Spinal cord (tissue), 10 donors: Measurements from ENCODE around the gene SYNM. TPM values are rescaled to one million over a fixed set of nuclear protein-coding genes. Genes with fewer than 3 reads are reported as not detected.

Experiments used
- DNase-seq, 6 donors: peaks; one replicate each; pipeline versions ENCODE4 v3.0.0 to v3.0.0-alpha.2; 2013 to 2015; ENCODE audit warnings: low spot score in 6 of 6, low read depth in 4 of 6
- H3K27ac ChIP-seq: one replicate; pipeline ENCODE4 v1.5.1; 2013; ENCODE audit warnings: low read depth, low read length, control low read depth
- H3K27me3 ChIP-seq: one replicate; pipeline ENCODE4 v1.6.1; 2013; ENCODE audit warnings: low read length; ENCODE audit not compliant: control insufficient read depth, insufficient read depth
- H3K36me3 ChIP-seq: one replicate; pipeline ENCODE4 v1.6.1; 2013; ENCODE audit warnings: low read length; ENCODE audit not compliant: control insufficient read depth, insufficient read depth
- H3K4me1 ChIP-seq: one replicate; pipeline ENCODE4 v1.6.1; 2013; ENCODE audit warnings: low read length; ENCODE audit not compliant: control insufficient read depth, insufficient read depth
- H3K4me3 ChIP-seq: one replicate; pipeline ENCODE4 v1.5.1; 2013; ENCODE audit warnings: low read depth, low read length, control low read depth
- H3K9me3 ChIP-seq: one replicate; pipeline ENCODE4 v1.6.1; 2013; ENCODE audit warnings: low read length; ENCODE audit not compliant: control insufficient read depth, insufficient read depth
- WGBS: methylation state at CpG from one replicate; pipeline ENCODE4 v1.1.5; 2013; ENCODE audit warnings: missing lambda C conversion rate; ENCODE audit not compliant: insufficient coverage; 5-methylcytosine and 5-hydroxymethylcytosine counted together
- polyA plus RNA-seq, 2 donors: library from polyadenylated mRNA; unstranded; fragments of 120-200 nt; gene quantifications; one replicate each; pipeline ENCODE4 v1.2.1, GENCODE V29; 2013; ENCODE audit not compliant: insufficient read length in 2 of 2
- total RNA-seq, 2 donors: library from RNA; depleted of rRNA in 1 of 2; stranded (reverse); fragments of 120-200 nt in 1 of 2; fragments of >200 nt in 1 of 2; gene quantifications; one replicate each; pipeline versions ENCODE4 v1.2.3 to v1.2.4, GENCODE V29; 2013 to 2014
- donor health status: healthy.

SYNM gene
- total and polyA plus RNA-seq, 4 donors = 14.1 to 32.5 (median 28.5) TPM

DNA sequence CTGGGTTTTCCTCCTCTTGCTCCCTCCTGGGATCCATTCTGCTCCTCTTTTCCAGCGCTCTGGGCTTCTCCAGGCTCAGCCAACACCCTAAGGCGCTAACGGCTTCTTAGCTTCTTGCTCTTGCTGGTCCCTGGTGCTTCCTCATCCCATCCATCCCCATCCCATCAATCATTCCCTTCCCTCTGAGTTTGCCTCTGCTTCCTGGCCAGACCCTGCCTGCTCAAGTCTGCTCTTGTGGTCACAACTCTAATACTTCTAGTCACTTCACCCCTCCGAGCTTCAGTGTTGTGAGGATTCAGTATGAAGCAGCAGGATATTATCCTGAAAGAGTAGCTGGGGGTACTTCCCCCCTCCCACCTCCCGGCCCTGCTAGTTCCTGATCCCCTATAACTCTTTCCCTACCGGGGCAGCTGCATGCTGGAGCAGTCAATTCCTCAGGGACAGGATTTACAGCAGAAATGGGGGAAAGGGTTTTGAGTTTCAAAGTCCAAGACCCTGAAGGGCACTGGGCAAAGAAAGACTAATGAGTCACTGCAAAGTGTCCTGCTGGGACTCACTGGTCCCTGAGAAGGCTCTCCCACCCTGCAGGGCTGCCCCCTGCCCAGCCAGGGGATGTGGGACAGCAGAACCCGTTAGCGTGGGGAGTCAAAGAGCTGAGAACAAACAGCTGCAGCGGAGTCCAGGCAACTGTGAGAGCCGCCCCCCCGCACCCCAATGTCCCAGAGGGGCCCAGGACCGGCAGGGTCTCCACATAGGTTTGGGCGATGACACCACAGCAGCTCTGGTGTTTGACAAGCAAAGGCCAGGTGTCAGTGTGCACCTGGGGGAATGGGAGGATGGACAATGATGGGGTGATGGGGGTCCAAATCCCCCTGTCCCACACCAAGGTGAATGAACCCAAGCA lies 2.3 kb upstream of the SYNM start:
- Histone ChIP-seq H3K4me1 (peaks cover 24% of the 10 kb centered on the region), H3K27ac (no peak overlapping the region), H3K9me3 (no peaks in the 10 kb centered on the region), H3K4me3 (no peak overlapping the region), H3K36me3 (peaks cover 2% of the 10 kb centered on the region), H3K27me3 (peaks cover 25% of the 10 kb centered on the region)
- WGBS = 69% methylated on average over 10 of the region's 13 CpGs
- DNase-seq = no peak

DNA sequence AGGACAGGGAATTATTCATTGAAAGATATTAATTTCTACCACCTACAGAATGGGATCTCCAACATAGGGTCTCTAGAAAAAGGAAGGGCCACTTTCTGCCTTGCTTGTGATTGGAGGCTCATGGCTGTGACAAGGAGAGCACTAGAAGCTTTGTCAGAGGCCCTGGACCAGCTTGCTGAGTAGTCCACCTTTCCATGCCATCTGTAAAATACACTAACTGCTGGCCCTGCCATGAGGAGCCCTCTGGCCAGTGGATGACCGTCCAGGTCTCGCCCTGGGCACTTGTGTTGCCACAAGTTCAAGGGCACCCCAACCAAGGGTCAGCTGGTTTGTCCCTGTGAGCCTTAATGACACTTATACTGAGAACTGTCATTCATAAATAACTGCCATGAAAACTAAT lies 1.6 kb upstream of the SYNM start:
- Histone ChIP-seq H3K27me3 (peaks cover 25% of the 10 kb centered on the region), H3K4me3 (no peak overlapping the region), H3K9me3 (no peaks in the 10 kb centered on the region), H3K4me1 (peaks cover 29% of the 10 kb centered on the region), H3K36me3 (peaks cover 2% of the 10 kb centered on the region), H3K27ac (no peak overlapping the region)
- no peak for DNase-seq
- WGBS = 62% methylated on average over 2 of the region's 2 CpGs

DNA sequence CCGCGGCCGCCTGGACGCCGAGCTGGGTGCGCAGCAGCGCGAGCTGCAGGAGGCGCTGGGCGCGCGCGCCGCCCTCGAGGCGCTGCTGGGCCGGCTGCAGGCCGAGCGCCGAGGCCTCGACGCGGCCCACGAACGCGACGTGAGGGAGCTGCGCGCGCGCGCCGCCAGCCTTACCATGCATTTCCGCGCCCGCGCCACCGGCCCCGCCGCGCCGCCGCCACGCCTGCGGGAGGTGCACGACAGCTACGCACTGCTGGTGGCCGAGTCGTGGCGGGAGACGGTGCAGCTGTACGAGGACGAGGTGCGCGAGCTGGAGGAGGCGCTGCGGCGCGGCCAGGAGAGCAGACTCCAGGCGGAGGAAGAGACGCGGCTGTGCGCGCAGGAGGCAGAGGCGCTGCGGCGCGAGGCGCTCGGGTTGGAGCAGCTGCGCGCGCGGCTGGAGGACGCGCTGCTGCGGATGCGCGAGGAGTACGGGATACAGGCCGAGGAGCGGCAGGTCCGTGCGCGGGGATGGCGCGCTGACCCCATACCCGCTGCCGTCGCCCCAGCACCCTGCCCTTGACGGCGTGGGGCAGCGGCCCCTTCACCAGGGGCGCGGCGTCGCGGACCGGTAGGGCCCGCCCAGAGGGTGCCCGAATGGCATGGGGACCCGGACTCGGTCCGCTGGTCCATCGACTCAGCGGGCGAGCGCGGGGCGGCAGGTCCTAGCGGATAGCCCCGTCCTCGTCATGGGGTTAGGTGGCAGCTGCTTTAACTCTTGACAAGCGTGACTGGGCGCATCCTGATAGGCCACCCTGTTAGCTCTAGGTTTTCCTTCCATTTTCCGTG lies 848 bp downstream of the SYNM start:
- H3K4me1 ChIP-seq = peaks cover 29% of the 10 kb centered on the region
- no peaks in the 10 kb centered on the region for H3K9me3 ChIP-seq
- DNase-seq = peak in 3 of 6 donors; percentile 45 to 88 (median 78)
- WGBS = 1% methylated on average over 116 of the region's 116 CpGs
- H3K27ac ChIP-seq = no peak overlapping the region
- peak overlapping the region; percentile 26 for H3K4me3 ChIP-seq
- H3K27me3 ChIP-seq = peaks cover 16% of the 10 kb centered on the region
- H3K36me3 ChIP-seq = no peaks in the 10 kb centered on the region

GRCh38 chr15:99106417-99107220 lies 1.7 kb downstream of the SYNM start:
- H3K36me3 ChIP-seq = no peaks in the 10 kb centered on the region
- peak in 1 of 6 donors; percentile 40 for DNase-seq
- peaks cover 29% of the 10 kb centered on the region for H3K4me1 ChIP-seq
- no peak overlapping the region for H3K27ac ChIP-seq
- H3K4me3 ChIP-seq = peak overlapping the region; percentile 26
- H3K9me3 ChIP-seq = no peaks in the 10 kb centered on the region
- H3K27me3 ChIP-seq = peaks cover 16% of the 10 kb centered on the region
- WGBS = 54% methylated on average over 11 of the region's 15 CpGs

- Histone ChIP-seq H3K27ac (no peak overlapping the region), H3K4me3 (no peak overlapping the region), H3K36me3 (peaks cover 4% of the 10 kb centered on the region), H3K4me1 (peaks cover 21% of the 10 kb centered on the region), H3K9me3 (no peaks in the 10 kb centered on the region), H3K27me3 (peaks cover 6% of the 10 kb centered on the region)
- no peak for DNase-seq
- 95% methylated on average over 4 of the region's 5 CpGs for WGBS
These were observed 4.1 kb downstream of the SYNM start for GRCh38 chr15:99108993-99109392.

DNA sequence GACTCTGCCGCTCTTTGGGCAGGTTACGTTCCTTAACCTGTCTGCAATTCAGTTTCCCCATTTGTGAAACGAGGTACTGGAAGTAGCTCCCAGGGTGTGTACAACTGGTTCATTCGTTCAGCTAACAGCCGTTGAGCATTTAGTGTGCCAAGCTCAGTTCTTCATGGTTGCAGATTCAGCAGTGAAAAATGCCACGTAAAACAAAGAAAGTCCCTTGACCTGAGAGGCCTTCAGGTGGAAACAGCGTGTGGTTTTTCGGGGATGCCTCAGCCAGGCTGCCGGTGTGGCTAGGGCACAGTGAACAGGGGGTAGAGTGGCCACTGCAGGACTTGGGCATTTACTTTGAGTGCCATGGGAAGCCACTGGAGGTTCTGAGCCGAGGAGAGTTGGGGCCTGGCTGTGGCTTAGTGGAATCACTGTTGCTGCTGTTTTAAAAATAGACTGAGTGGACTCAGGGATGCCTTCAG lies 4.7 kb downstream of the SYNM start:
- H3K9me3 ChIP-seq = no peaks in the 10 kb centered on the region
- H3K4me1 ChIP-seq = peaks cover 20% of the 10 kb centered on the region
- no peak for DNase-seq
- H3K27me3 ChIP-seq = peaks cover 6% of the 10 kb centered on the region
- peaks cover 9% of the 10 kb centered on the region for H3K36me3 ChIP-seq
- no peak overlapping the region for H3K27ac ChIP-seq
- 84% methylated on average over 10 of the region's 10 CpGs for WGBS
- no peak overlapping the region for H3K4me3 ChIP-seq

DNA sequence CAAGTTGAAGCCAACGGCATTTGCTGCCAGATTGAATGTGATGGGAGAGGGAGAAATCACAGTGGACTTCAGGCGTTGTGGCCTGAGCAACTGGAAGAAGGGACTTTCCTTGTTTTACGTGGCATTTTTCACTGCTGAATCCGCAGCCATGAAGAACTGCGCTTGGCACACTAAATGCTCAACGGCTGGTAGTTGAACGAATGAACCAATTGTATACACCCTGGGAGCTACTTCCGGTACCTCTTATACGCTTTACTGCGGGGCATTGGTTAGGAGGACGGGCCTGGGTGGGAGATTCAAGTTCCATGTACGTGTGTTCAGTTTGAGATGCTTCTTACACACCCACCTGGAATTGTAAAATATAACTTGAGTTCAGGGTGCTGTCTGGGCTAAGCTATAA lies 5.2 kb downstream of the SYNM start:
- Histone ChIP-seq H3K27ac (no peak overlapping the region), H3K4me1 (peaks cover 18% of the 10 kb centered on the region), H3K36me3 (peaks cover 14% of the 10 kb centered on the region), H3K27me3 (peaks cover 6% of the 10 kb centered on the region), H3K4me3 (no peak overlapping the region), H3K9me3 (no peaks in the 10 kb centered on the region)
- 79% methylated on average over 7 of the region's 12 CpGs for WGBS
- no peak for DNase-seq

DNA sequence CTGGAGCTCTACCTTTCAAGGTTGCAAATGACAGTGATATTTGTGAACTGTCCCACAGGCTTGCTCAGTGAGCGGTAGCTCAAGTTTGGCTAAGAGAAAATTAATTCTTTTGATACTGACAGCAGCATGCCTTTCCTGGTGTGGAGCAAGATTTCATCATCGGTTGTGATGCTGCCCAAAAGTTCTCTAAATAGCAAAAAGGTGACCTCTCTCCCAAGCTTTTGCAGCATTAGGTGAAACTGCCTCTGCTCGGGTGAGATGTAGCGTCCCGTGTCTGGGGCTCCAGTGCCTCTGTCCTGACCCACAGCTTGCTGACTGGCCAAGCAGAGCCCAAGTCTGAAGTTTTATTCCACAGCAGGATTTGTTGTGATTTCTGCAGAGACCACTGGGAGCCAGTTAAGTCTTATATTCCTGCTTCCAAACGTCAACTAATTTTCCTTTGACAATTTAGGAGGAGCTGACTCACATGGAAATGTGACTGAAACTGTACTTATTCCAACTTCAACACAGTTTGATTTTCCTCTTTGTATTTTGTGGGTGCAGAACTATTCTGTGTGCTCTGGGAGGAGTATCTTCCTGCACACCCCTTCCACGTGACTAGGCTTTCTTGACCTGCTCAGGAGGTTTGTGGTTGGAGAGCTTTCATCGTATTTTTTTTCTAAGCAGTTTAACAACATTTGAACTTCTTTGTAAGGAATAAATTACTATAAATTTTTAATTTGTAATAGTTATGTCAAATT lies 5.9 kb downstream of the SYNM start:
- Histone ChIP-seq H3K4me3 (no peak overlapping the region), H3K27ac (no peak overlapping the region), H3K36me3 (peaks cover 15% of the 10 kb centered on the region), H3K4me1 (peaks cover 18% of the 10 kb centered on the region), H3K27me3 (peaks cover 6% of the 10 kb centered on the region), H3K9me3 (no peaks in the 10 kb centered on the region)
- 86% methylated on average over 4 of the region's 8 CpGs for WGBS
- no peak for DNase-seq
